ENCODE measurements around the gene RWDD1. TPM values are rescaled to one million over a fixed set of nuclear protein-coding genes. Genes with fewer than 3 reads are reported as not detected.

Gene RWDD1
- total and polyA plus RNA-seq, 2 of the 13 experiments (the other 11 are each of a cell fraction or from before 2014, with no cell fraction given) = 27.4 to 67.1 TPM

DNA sequence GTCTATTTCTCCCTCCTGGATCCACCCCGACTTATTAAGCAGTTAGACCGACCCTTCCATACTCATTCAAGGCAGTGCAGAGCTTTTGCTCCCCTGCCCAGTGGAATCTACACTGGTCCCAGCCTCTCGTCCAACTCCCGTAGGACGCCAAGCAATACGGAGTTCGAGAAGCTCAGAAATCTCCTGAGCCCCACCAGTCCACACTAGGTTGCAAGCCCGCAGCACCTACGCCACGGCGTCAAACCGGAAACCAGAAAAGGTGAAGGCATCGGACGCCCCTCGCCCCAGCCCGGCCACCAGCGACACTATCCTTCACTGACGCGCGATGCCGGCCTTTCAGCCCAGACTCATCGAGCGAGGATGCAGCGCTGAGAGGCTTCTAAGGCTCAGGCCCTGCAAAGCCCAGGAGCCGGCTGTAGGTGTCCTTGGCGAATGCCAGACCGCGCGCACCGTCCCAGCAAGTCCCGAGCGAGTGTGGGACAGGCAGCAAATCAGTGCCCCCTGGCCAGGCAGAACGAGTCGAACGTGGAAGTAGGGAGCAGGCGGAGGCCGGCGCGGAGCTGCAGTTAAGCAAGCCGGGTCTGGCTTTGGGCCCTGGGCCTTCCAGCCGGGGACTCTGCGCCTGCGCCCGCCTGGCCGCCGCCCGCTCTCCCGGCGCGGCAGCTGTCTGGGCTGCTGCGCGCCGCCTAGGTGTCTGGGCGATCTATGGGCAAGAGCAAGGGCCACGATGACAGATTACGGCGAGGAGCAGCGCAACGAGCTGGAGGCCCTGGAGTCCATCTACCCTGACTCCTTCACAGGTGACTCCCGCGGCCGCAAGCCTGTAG, at the start of gene RWDD1 (continued):
- TF ChIP-seq ZNF761 (CRISPR knock-in tag; conservative IDR thresholded peaks at IDR 0.05) (peak; percentile 90), KDM4B (CRISPR knock-in tag; IDR thresholded peaks at IDR 0.05) (peak; percentile 40; the same call in 1 of the 2 replicates), RORA (CRISPR knock-in tag; IDR thresholded peaks at IDR 0.05) (no peak), ZNF260 (CRISPR knock-in tag; IDR thresholded peaks at IDR 0.05; ENCODE audit: borderline replicate concordance, low read depth) (no peak), TMF1 (CRISPR knock-in tag; IDR thresholded peaks at IDR 0.05; ENCODE audit: low read depth) (peak; percentile 94), HOXA9 (CRISPR knock-in tag; IDR thresholded peaks at IDR 0.05; ENCODE audit: borderline replicate concordance) (no peak), ZNF3 (CRISPR knock-in tag; IDR thresholded peaks at IDR 0.05) (peak; percentile 15; the same call in 1 of the 2 replicates), HMG20B (CRISPR knock-in tag; conservative IDR thresholded peaks at IDR 0.05) (peak; percentile 16; the same call in 1 of the 2 replicates), ZFP62 (CRISPR knock-in tag; IDR thresholded peaks at IDR 0.05) (no peak), MIER3 (CRISPR knock-in tag; IDR thresholded peaks at IDR 0.05; ENCODE audit: borderline replicate concordance) (peak; percentile 99), ZBTB7A (CRISPR knock-in tag; IDR thresholded peaks at IDR 0.05) (peak; percentile 66), SNRNP70 (IDR thresholded peaks at IDR 0.05; ENCODE audit: low read depth, low read length) (no peak), ATM (IDR thresholded peaks at IDR 0.05; ENCODE audit: borderline replicate concordance) (no peak), ZNF274 (CRISPR knock-in tag; IDR thresholded peaks at IDR 0.05) (peak; percentile 97), SP1 (IDR thresholded peaks at IDR 0.05) (no peak), SP1 (CRISPR knock-in tag; IDR thresholded peaks at IDR 0.05) (peak; percentile 77; the same call in 1 of the 2 replicates), HNF4G (IDR thresholded peaks at IDR 0.05; ENCODE audit: borderline replicate concordance, low read depth, low read length) (peak; percentile 15; the same call in 1 of the 2 replicates), HNF4G (CRISPR knock-in tag; IDR thresholded peaks at IDR 0.05; ENCODE audit: borderline replicate concordance, low read depth) (peak; percentile 30; the same call in 1 of the 2 replicates), ZMYM3 (CRISPR knock-in tag; IDR thresholded peaks at IDR 0.05) (peak; percentile 34; the same call in 1 of the 2 replicates), ZNF75D (CRISPR knock-in tag; IDR thresholded peaks at IDR 0.05; ENCODE audit: borderline replicate concordance) (0 out of 2 replicates have a peak, but pooled peaks have one; percentile 28), PPARG (CRISPR knock-in tag; conservative IDR thresholded peaks at IDR 0.05) (peak; percentile 64; the same call in 1 of the 2 replicates), MTA3 (CRISPR knock-in tag; IDR thresholded peaks at IDR 0.05) (0 out of 2 replicates have a peak, but pooled peaks have one; percentile 53)
- TF ChIP-seq, protein P1, sequence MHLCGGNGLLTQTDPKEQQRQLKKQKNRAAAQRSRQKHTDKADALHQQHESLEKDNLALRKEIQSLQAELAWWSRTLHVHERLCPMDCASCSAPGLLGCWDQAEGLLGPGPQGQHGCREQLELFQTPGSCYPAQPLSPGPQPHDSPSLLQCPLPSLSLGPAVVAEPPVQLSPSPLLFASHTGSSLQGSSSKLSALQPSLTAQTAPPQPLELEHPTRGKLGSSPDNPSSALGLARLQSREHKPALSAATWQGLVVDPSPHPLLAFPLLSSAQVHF (CRISPR knock-in tag; IDR thresholded peaks at IDR 0.05) = peak; percentile 61; the same call in 1 of the 2 replicates
- TF ChIP-seq, protein P2, sequence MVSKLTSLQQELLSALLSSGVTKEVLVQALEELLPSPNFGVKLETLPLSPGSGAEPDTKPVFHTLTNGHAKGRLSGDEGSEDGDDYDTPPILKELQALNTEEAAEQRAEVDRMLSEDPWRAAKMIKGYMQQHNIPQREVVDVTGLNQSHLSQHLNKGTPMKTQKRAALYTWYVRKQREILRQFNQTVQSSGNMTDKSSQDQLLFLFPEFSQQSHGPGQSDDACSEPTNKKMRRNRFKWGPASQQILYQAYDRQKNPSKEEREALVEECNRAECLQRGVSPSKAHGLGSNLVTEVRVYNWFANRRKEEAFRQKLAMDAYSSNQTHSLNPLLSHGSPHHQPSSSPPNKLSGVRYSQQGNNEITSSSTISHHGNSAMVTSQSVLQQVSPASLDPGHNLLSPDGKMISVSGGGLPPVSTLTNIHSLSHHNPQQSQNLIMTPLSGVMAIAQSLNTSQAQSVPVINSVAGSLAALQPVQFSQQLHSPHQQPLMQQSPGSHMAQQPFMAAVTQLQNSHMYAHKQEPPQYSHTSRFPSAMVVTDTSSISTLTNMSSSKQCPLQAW (CRISPR knock-in tag; IDR thresholded peaks at IDR 0.05) = peak; percentile 99
- TF ChIP-seq, protein P3, sequence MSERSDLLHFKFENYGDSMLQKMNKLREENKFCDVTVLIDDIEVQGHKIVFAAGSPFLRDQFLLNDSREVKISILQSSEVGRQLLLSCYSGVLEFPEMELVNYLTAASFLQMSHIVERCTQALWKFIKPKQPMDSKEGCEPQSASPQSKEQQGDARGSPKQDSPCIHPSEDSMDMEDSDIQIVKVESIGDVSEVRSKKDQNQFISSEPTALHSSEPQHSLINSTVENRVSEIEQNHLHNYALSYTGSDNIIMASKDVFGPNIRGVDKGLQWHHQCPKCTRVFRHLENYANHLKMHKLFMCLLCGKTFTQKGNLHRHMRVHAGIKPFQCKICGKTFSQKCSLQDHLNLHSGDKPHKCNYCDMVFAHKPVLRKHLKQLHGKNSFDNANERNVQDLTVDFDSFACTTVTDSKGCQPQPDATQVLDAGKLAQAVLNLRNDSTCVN (CRISPR knock-in tag; IDR thresholded peaks at IDR 0.05; ENCODE audit: borderline replicate concordance) = peak; percentile 49
- TF ChIP-seq, protein P4, sequence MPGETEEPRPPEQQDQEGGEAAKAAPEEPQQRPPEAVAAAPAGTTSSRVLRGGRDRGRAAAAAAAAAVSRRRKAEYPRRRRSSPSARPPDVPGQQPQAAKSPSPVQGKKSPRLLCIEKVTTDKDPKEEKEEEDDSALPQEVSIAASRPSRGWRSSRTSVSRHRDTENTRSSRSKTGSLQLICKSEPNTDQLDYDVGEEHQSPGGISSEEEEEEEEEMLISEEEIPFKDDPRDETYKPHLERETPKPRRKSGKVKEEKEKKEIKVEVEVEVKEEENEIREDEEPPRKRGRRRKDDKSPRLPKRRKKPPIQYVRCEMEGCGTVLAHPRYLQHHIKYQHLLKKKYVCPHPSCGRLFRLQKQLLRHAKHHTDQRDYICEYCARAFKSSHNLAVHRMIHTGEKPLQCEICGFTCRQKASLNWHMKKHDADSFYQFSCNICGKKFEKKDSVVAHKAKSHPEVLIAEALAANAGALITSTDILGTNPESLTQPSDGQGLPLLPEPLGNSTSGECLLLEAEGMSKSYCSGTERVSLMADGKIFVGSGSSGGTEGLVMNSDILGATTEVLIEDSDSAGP (CRISPR knock-in tag; IDR thresholded peaks at IDR 0.05; ENCODE audit: borderline replicate concordance) = peak; percentile 99

Data from HepG2 (cell line).